Tibial nerve (tissue), 4 donors: ENCODE data around the gene TUBGCP6. TPM values are rescaled to one million over a fixed set of nuclear protein-coding genes. Genes with fewer than 3 reads are reported as not detected.

Source experiments
- DNase-seq, 2 donors: peaks; one replicate each; pipeline ENCODE4 v3.0.0-alpha.2; 2019; ENCODE audit warnings: low spot score in 2 of 2
- H3K27ac ChIP-seq, 4 donors: fragments of 200-600 bp; sonication (generic) in 3 of 4; one replicate each; pipeline ENCODE4 v1.5.1; 2017 to 2019; ENCODE audit warnings: mild to moderate bottlenecking in 1 of 4
- H3K27me3 ChIP-seq, 2 donors: fragments of 200-600 bp; sonication (generic) in 1 of 2; one replicate each; pipeline versions ENCODE4 v1.5.1 to v1.6.0; 2017 to 2019
- H3K36me3 ChIP-seq, 3 donors: fragments of 200-600 bp; sonication (generic); one replicate each; pipeline ENCODE4 v1.5.1; 2018 to 2019
- H3K4me1 ChIP-seq, 4 donors: fragments of 200-600 bp; sonication (generic) in 3 of 4; one replicate each; pipeline ENCODE4 v1.5.1; 2017 to 2019
- H3K4me3 ChIP-seq, 4 donors: fragments of 200-600 bp; sonication (generic) in 3 of 4; one replicate each; pipeline ENCODE4 v1.5.1; 2017 to 2019; ENCODE audit warnings: mild to moderate bottlenecking in 1 of 4, moderate library complexity in 1 of 4
- H3K9me3 ChIP-seq, 4 donors: fragments of 200-600 bp; sonication (generic) in 3 of 4; one replicate each; pipeline ENCODE4 v1.5.1; 2017 to 2019
- EP300 ChIP-seq, 2 donors: sonication (generic); formaldehyde crosslinking; IDR thresholded peaks; one replicate each; pipeline ENCODE4 v1.6.1; 2017; ENCODE audit warnings: antibody characterized with exemption in 2 of 2, mild to moderate bottlenecking in 1 of 2
- POLR2A ChIP-seq, 2 donors: fragments of 450-650 bp; IDR thresholded peaks; one replicate each; pipeline ENCODE4 v1.6.1; 2017; ENCODE audit warnings: antibody characterized with exemption in 2 of 2, mild to moderate bottlenecking in 2 of 2, moderate library complexity in 2 of 2
- WGBS, 2 donors: methylation state at CpG; one replicate each; pipeline ENCODE4 v1.1.5; 2018; 5-methylcytosine and 5-hydroxymethylcytosine counted together
- total RNA-seq, 4 donors: library from RNA; depleted of rRNA; stranded (reverse); fragments of >200 nt; gene quantifications; one replicate each; pipeline ENCODE4 v1.1.0, GENCODE V29; 2016
- TF ChIP-seq, protein P1 (sequence below), 5 experiments: fragments of 200-600 bp in 3 of 5; fragments of 450-650 bp in 2 of 5; sonication (generic) in 3 of 5; IDR thresholded peaks; one replicate each; pipeline ENCODE4 v1.5.1; 2016 to 2019; ENCODE audit warnings: antibody characterized with exemption in 5 of 5, mild to moderate bottlenecking in 3 of 5, moderate library complexity in 2 of 5

TUBGCP6 gene
- total RNA-seq, 4 donors from 2014 or later, result 72.2 to 127 (median 78.6) TPM

DNA sequence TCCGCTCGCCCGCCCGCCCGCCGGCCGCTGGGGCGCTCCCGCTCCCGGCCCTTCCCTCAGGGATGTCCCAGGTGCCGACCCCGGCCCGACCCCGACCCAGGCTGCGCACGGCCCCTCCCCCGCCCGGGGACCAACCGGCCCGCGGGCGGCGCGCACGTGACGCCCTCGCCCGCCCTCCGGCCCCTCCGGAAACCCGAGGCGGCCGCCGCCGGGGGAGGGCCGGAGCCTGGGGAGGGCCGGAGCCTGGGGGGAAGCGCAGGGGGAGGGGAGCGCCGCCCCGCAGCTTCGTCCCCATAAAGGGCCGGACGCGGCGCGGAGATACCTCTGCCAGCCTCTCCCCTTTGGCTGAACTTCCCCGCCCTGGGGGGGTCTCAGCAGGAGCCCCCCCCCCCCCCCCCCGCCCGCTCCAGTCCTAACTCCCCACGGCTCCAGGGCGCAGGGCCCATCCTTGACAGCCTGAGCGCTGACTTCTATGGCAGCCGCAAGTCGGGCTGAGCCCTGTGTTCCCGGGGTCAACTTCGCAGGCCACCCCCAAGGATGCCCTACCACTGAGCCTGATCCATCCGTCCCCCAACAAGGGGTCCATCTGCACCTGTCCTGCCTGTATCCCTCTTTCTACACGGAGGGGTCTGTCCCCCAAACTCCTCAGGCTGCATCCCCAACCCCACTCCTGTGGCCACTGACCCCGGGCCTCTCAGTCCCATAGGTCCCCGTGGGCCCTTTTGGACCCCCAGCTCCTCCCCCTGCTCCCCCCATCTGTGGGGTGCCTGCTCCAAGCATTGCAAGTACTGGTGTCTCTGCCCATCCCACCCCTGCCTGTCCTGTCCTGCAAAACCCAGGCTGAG, 17.0 kb upstream of the TUBGCP6 start, which contains the start of gene MAPK12:
MAPK12 (minus strand) TSS at position 69 of the 845 bp plus-strand sequence. CDS start 174 bp downstream, outside the sequence.
- Histone ChIP-seq H3K4me1 (peaks cover 0 to 31% (median 4%) of the 10 kb centered on the region in 4 donors), H3K27me3 (peaks cover 0 to 63% of the 10 kb centered on the region in 2 donors), H3K4me3 (peak within 1 kb of the TSS; percentile 24 to 52 (median 34)), H3K9me3 (no peaks in the 10 kb centered on the region), H3K27ac (peak within 1 kb of the TSS in 1 of 4 donors; percentile 36), H3K36me3 (no peaks in the 10 kb centered on the region)
- DNase-seq, result no peak
- TF ChIP-seq POLR2A (IDR thresholded peaks at IDR 0.05), result no peak
- TF ChIP-seq EP300 (IDR thresholded peaks at IDR 0.05), result no peak
- TF ChIP-seq, protein P1, sequence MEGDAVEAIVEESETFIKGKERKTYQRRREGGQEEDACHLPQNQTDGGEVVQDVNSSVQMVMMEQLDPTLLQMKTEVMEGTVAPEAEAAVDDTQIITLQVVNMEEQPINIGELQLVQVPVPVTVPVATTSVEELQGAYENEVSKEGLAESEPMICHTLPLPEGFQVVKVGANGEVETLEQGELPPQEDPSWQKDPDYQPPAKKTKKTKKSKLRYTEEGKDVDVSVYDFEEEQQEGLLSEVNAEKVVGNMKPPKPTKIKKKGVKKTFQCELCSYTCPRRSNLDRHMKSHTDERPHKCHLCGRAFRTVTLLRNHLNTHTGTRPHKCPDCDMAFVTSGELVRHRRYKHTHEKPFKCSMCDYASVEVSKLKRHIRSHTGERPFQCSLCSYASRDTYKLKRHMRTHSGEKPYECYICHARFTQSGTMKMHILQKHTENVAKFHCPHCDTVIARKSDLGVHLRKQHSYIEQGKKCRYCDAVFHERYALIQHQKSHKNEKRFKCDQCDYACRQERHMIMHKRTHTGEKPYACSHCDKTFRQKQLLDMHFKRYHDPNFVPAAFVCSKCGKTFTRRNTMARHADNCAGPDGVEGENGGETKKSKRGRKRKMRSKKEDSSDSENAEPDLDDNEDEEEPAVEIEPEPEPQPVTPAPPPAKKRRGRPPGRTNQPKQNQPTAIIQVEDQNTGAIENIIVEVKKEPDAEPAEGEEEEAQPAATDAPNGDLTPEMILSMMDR (IDR thresholded peaks at IDR 0.05), result no peak
- 4 to 21% methylated on average over 10 to 29 of the region's 61 CpGs for WGBS, 2 donors

DNA sequence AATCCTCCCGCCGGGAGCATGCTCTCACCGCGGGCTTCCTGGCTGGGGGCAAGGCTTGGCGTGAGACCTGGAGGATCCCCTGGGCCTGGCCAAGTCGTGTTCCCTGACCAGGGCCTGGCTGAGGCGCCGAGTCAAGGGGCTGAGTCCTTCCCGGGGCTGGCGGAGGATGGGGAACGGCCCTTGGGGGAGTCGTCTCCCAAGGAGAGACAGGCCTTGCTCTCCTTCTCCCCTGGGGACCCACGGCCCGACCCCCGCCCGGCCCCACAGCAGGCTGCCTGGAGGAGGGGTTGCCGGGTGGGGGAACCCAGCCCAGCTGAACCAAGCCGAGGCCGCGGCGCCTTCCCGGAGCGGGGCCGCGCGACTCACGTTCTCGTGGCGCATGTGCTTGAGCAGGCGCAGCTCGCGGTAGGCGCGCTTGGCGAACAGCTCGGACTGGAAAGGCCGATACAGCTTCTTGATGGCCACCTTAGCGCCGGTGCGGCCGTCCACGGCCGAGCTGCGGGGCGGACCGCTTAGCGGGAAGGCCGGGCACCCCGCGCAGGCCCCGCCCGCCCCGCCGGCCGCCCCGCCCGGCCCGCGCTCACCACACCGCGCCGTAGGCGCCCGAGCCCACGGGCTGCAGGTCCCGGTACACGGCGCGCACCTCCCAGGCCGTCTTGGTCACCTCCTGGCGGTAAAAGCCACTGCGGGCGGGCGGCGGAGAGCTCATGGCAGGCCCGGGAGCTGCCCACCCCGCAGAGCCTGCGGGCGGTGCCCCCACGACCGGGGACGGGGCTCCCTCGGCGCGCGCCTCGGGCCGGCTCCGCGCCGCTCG, 16.2 kb upstream of the TUBGCP6 start:
- no peaks in the 10 kb centered on the region for H3K9me3 ChIP-seq
- peak overlapping the region in 1 of 4 donors; percentile 36 for H3K27ac ChIP-seq
- H3K27me3 ChIP-seq, result peaks cover 0 to 61% of the 10 kb centered on the region in 2 donors
- TF ChIP-seq, protein P1 (IDR thresholded peaks at IDR 0.05), result no peak
- no peaks in the 10 kb centered on the region for H3K36me3 ChIP-seq
- peak overlapping the region; percentile 24 to 52 (median 34) for H3K4me3 ChIP-seq
- 0 to 1% methylated on average over 18 to 37 of the region's 92 CpGs for WGBS, 2 donors
- peaks cover 0 to 28% (median 4%) of the 10 kb centered on the region in 4 donors for H3K4me1 ChIP-seq
- no peak for DNase-seq

DNA sequence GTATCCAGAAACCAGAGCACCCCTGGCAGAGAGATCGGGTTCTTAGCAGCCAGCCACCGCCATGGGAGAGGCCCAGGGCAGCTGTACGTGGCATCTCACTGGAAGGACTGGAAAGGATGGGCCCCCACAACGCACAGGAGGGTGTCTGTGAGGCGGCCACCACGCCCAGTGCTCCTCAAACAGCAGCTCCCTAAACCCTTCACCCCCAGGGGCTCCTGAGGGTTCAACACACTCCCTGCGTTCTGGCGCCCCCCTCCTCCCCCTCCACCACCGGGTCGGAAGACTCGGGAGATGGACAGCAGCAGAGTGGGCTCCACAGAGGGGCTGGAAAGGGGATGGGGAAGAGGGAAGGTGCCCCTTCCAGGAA, 15.6 kb upstream of the TUBGCP6 start:
- Histone ChIP-seq H3K4me3 (peak overlapping the region in 3 of 4 donors; percentile 24 to 52 (median 39)), H3K9me3 (no peaks in the 10 kb centered on the region), H3K4me1 (peaks cover 0 to 28% (median 4%) of the 10 kb centered on the region in 4 donors), H3K27ac (no peak overlapping the region), H3K36me3 (no peaks in the 10 kb centered on the region), H3K27me3 (peaks cover 0 to 61% of the 10 kb centered on the region in 2 donors)
- DNase-seq, result no peak
- TF ChIP-seq EP300 (IDR thresholded peaks at IDR 0.05), result no peak
- no peak for TF ChIP-seq POLR2A (IDR thresholded peaks at IDR 0.05)
- TF ChIP-seq, protein P1 (IDR thresholded peaks at IDR 0.05), result no peak
- WGBS, 2 donors, result 32% methylated on average over 5 to 11 of the region's 11 CpGs

DNA sequence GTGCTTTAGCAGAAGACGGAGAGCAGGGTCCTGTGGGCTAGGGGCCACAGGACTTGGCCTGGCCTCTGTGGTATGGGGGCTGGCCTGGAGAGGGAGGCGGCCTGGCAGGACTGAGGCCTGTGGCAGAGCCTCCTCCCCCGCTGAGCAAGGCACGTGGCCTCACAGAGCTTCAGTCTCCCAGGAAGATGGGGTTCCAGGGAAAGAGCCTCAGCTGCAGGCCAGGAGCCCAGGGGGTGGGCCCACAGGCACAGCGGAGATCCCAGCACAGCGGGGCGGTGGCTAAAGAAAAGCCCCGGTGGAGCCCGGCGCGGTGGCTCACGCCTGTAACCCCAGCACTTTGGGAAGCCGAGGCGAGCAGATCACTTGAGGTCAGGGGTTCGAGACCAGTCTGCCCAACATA, 14.5 kb upstream of the TUBGCP6 start:
- Histone ChIP-seq H3K9me3 (no peaks in the 10 kb centered on the region), H3K36me3 (no peaks in the 10 kb centered on the region), H3K27ac (no peak overlapping the region), H3K4me3 (no peak overlapping the region), H3K4me1 (peaks cover 0 to 28% (median 4%) of the 10 kb centered on the region in 4 donors), H3K27me3 (peaks cover 0 to 61% of the 10 kb centered on the region in 2 donors)
- DNase-seq, result no peak
- TF ChIP-seq POLR2A (IDR thresholded peaks at IDR 0.05) (no peak), EP300 (IDR thresholded peaks at IDR 0.05) (no peak)
- TF ChIP-seq, protein P1 (IDR thresholded peaks at IDR 0.05), result no peak
- 80 to 86% methylated on average over 15 of the region's 15 CpGs for WGBS, 2 donors
